Left cardiac atrium (tissue), 4 donors: Measurements from ENCODE around the gene PRSS38. TPM values are rescaled to one million over a fixed set of nuclear protein-coding genes. Genes with fewer than 3 reads are reported as not detected.
"Not testable (repeated sequence)": the region's sequence is repeated elsewhere in the genome, so short reads cannot be mapped to it uniquely, and the experiment has no call there.

Source experiments
- ATAC-seq, 2 donors: fragments of 200-7000 bp; cut with Tn5 transposase; one replicate each; pipeline ENCODE4 v1.9.1; 2020; ENCODE audit warnings: mild to moderate bottlenecking in 2 of 2, moderate library complexity in 2 of 2
- DNase-seq: peaks from one replicate; pipeline ENCODE4 v3.0.0-alpha.2; 2020
- intact Hi-C, 2 donors: fragments of 100-400 bp; cut with DNase I; formaldehyde crosslinking; loops; one replicate each; pipeline versions ENCODE4 v1.14.1 to v1.15.1; 2022 to 2023
- total RNA-seq, 2 donors: library from RNA; stranded (reverse); fragmentation: NEBNext Ultra II Directional; extraction: Animal tissue kit (Norgen Biotek cat#: 25700); gene quantifications; one replicate each; pipeline ENCODE4 v1.2.1, GENCODE V29; 2021
- donor health status: DM: no; HTN: yes; CAD: no.
- donor health status: DM: no; HTN: yes; CAD: no; lungs with severe emphysema.
- donor health status: DM: yes; HTN: yes; CAD: no.
- donor health status: Dilated cardiomyopathy.

PRSS38 gene
- total RNA-seq, 2 donors from 2014 or later = not detected

DNA sequence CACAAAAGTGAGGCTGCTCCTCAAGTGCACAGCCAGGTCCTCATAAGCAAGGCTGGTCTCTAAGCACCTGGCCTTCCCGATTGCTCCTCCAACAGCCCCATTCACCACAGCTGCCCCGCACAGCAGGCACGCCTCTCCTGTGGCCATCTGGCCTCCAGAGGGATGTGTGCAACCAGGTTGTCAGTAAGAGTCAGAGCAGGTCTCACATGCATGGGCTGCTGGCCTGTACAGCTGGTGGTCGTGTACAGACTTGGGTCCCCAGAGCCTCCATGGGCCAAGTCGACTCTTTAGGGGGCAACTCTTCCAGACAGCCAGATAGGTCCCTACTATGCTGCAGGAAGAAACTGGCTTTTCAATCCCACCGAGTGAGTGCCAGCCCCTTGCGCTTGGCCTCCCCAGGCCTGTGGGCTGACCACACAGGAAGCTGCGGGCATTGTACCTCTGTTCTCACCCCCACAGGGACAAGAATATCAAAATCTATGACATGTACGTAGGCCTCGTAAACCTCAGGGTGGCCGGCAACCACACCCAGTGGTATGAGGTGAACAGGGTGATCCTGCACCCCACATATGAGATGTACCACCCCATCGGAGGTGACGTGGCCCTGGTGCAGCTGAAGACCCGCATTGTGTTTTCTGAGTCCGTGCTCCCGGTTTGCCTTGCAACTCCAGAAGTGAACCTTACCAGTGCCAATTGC is 1.4 kb downstream of the PRSS38 start:
- DNase-seq (no peak), ATAC-seq (no peak)
- intact Hi-C loops = no loop called here

DNA sequence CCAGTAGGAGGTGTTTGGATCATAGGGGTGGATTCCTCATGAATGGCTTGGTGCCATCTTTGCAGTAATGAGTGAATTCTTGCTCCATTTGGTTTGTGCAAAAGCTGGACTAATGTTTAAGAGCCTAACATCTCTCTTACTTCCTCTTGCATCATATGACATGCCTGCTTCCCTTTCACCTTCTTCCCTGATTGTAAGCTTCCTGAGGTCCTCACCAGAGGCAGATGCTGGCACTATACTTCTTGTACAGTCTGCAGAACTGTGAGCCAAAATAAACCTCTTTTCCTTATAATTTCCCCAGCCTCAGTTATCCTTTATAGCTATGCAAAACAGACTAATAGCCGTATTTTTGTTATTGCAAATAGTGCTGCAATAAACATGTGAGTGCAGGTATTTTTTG is 8.1 kb downstream of the PRSS38 start:
- ATAC-seq (no peak), DNase-seq (no peak)
- intact Hi-C loops = no loop called here

GRCh38 chr1:227824204-227824603 is 8.7 kb downstream of the PRSS38 start:
- DNase-seq (no peak), ATAC-seq (no peak)
- intact Hi-C loops = no loop called here

DNA sequence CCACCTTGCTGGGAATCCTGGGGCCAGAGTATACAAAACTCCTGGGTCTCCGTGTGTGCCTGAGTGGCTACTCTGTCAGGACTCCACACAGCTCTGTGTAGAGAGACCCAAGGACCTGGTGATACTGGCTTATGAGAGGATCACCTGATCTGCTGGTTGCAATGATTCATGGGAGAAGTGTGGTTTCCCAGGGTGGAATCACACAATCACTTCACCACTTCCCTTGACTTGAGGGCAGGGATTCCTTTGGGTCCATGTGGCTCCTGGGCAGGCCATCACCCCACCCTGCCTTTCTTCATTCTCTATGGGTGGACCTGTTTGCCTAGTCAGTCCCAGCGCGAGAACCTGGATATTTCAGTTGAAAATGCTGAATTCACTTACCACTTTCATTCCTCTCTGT is 13.3 kb downstream of the PRSS38 start:
- intact Hi-C loops = no loop called here
- ATAC-seq (no peak), DNase-seq (no peak)

DNA sequence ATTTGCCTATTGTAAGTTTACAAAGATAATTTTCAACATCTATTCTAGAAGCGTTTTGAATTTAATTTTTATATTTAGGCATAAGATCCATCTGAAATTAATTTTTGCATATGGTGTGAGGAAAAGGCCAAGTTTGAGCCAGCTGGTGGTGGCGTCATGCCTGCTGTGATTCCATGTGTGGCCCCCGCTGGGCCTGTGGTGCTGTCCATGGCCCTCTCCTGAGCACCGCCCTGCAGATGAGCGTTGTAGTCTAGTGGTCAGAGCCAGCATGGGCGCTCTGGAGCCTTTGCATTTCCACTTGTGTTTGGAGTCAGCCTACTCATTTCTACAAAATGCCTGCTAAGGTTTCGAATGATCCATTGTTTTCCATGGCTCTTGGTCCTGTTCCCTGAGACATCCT is 22.7 kb downstream of the PRSS38 start:
- intact Hi-C loops = no loop called here
- ATAC-seq (no peak), DNase-seq (no peak)

- no peak for ATAC-seq
- DNase-seq = no peak
- intact Hi-C loops = no loop called here
Measured at GRCh38 chr1:227841096-227841495, 25.6 kb downstream of the PRSS38 start.

DNA sequence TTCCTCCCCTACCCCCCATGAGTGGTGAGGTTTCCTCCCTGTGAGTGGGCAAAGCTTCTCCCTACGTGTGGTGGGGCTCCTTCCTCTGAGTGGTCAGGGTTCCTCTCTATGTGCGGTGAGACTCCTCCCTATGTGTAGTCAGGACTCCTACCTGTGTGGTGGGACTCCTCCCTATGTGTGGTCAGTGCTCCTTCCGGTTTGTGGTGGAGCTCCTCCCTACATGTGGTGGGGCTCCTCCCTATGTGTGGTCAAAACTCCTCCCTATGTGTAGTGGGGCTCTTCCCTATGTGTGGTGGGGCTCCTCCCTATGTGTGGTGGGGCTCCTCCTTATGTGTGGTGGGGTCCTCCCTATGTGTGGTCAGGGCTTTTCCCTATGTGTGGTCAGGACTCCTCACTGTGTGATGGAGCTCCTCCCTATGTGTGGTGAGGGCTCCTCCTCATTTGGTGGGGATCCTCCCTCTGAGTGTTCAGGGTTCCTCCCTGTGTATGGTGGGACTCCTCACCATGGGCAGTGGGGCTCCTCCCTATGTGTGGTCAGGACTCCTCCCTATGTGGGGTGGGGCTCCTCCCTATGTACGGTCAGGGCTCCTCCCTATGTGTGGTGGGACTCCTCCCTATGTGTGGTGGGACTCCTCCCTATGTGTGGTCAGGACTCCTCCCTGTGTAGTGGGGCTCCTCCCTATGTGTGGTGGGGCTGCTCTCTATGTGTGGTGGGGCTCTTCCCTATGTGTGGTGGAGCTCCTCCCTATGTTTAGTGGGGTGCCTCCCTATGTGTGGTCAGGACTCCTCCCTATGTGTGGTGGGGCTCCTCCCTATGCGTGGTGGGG is 29.1 kb downstream of the PRSS38 start:
- DNase-seq (no peak), ATAC-seq (no peak)
- intact Hi-C loops = no loop called here

DNA sequence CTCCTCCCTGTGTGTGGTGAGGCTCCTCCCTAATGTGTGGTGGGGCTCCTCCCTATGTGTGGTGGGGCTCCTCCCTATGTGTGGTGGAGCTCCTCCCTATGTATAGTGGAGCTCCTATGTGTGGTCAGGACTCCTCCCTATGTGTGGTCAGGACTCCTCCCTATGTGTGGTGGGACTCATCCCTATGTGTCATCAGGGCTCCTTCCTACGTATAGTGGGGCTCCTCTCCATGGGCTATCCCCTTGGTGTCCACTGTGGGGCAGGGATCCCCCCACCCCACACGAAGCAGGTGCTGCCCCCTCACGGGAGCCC is 29.6 kb downstream of the PRSS38 start:
- intact Hi-C loops = no loop called here
- DNase-seq = no peak
- no peak for ATAC-seq

GRCh38 chr1:227845519-227845918 is 30.0 kb downstream of the PRSS38 start:
- DNase-seq (no peak), ATAC-seq (no peak)
- intact Hi-C loops = no loop called here

DNA sequence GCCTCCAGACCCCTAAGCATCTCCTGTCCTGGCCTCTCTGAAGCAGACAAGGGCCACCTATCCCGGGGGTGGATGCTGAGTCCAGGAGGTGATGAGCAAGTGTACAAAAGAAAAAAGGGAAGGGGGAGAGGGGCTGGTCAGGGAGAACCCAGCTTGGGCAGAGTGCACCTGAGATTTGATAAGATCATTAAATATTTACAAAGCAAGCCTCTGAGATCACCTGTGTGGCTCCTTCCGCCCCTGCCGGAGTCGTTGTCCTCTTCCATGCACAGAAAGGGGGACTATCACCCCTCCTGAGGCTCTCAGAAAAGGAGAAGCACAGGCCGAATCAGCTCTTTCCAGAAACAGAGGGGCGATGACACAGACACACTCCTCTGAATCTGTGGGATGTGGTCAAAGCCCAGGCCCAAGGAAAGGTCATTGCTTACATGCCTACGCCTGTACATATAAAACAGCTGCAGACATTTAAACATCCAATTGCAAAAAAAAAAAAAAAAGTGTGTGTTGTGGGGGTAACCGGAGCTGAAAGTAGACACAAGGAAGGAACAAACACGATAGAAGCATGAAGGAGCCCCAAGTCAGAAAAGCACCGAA is 30.9 kb downstream of the PRSS38 start:
- no peak for ATAC-seq
- intact Hi-C loops = no loop called here
- DNase-seq = no peak

DNA sequence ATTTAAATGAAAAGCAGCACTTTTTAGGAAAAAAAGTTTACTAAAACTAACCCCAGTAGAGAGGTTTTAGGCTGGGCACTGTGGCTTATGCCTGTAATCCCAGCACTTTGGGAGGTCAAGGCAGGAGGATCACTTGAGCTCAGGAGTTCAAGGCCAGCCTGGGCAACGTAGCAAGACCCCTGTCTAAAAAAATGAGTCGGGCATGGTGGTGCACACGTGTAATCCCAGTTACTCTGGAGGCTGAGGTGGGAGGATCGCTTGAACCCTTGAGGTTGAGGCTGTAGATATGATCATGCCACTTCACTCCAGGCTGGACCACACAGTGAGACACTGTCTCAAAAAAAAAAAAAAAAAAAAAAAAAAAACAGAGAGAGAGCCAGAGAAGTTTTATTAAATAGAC is 31.6 kb downstream of the PRSS38 start:
- ATAC-seq, DNase-seq, intact Hi-C loops: not testable (repeated sequence)

GRCh38 chr1:227848430-227848932 is 33.0 kb downstream of the PRSS38 start:
- ATAC-seq = no peak
- no peak for DNase-seq
- intact Hi-C loops = no loop called here

DNA sequence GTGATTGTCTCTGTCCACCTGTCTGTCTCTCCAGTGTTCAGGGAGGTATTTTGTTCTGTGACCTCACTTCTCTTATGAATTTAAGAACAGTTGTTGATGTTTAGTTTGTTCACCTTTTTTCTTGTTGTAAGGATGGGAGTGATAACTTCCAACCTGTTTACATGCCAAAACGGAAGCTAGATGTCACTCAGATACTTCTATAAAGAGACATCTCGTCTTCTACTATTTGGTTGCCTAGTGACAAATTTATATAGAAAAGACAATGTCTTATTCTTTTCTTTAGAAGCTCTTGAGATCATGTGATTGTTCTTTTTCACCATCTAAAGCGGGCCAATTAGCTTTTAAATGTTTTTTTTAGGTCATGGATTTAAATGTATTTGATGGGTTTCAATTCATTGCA is 33.8 kb downstream of the PRSS38 start:
- no peak for DNase-seq
- intact Hi-C loops = no loop called here
- no peak for ATAC-seq

DNA sequence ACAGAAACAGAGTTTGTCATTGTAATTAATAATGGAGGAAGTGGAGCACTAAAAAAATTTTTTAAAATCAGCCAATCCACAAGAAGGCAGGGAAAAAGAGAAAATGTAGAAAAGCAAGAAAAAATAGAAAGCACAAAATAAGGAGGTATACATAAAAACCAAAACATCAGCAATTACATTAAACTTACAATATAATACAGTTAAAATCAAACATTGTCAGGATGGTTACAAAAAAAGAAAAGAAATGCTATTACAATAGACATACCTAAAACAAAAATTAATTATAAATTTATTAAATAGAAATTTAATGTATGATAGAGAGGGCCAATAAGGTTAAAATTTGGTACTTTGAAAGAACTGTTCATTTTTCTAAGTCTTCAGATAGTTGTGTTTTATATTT is 38.7 kb downstream of the PRSS38 start:
- no peak for ATAC-seq
- no peak for DNase-seq
- intact Hi-C loops = no loop called here

DNA sequence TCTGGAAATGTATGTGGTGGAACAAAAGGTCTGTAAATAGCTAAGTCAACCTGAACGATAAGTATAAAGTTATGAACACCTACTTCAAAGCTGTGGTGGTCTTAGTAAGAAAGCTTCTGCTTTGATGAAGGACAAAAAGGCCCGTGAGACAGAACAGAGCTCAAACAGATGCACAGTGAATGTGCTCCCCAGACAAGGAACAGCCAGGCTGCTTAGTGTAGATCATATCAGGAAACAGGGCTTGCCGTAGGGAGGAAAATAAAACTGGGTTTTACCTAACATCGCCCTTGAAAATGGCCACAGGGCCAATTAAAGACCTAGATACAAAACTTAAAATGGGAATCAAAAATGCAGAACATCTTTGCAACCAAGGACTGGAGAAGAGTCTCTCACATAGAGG is 40.2 kb downstream of the PRSS38 start:
- DNase-seq = no peak
- intact Hi-C loops = no loop called here
- no peak for ATAC-seq

- DNase-seq (no peak), ATAC-seq (no peak)
- intact Hi-C loops = no loop called here
Measured at GRCh38 chr1:227856147-227856858, 40.8 kb downstream of the PRSS38 start.

- no peak for ATAC-seq
- DNase-seq = no peak
- intact Hi-C loops = no loop called here
Measured at GRCh38 chr1:227864882-227865281, 49.4 kb downstream of the PRSS38 start.

DNA sequence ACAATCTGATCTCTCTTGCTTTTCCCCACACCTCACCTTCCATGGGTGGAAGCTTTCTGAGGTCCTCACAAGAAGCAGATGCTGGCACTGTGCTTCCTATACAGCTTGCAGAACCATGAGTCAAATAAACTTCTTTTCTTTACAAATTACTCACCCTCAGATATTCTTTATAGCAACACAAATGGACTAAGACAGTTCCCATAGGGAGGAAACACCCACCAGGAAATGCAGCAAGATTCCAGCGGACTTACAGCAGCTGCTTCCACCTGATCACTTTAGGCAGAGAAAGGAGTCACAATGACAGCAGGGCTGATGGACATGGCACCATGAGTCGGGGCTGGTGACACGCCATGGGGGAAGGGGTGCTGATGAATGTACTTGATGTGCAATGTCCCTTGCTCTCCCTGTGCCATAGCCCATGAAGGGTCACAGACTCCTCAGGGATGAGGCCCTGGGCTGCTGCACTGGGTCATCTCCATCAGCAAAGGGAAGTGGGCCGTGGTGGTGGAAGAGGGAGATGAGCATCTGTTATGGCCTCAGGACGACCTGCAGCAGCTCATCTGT is 53.9 kb downstream of the PRSS38 start:
- ATAC-seq = no peak
- intact Hi-C loops = no loop called here
- DNase-seq = no peak

GRCh38 chr1:227869851-227870305 is 54.4 kb downstream of the PRSS38 start:
- ATAC-seq = no peak
- intact Hi-C loops = no loop called here
- DNase-seq = no peak

DNA sequence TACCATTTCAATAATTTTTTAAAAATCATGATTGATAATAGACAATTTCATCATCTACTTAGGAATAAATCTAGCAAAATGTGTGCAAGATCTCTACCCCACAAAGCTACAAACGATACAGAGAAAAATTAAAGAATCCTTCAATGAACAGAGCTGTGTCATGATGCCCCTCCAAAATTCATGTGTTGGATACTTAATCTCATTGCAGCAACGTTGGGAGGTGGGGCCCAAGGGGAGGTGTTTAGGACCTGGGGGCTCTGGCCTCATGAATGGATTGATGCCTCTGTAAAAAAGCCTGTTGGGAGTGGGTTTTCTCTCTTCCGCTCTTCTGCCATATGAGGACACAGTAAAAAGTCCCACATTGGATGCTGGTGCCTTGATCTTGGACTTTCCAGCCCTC is 54.9 kb downstream of the PRSS38 start:
- intact Hi-C loops = no loop called here
- DNase-seq (no peak), ATAC-seq (no peak)
